ENCODE data around the gene STX12.
A peak's percentile ranks its signal among the peaks of the same experiment; 100 is the strongest.

The STX12 gene

DNA sequence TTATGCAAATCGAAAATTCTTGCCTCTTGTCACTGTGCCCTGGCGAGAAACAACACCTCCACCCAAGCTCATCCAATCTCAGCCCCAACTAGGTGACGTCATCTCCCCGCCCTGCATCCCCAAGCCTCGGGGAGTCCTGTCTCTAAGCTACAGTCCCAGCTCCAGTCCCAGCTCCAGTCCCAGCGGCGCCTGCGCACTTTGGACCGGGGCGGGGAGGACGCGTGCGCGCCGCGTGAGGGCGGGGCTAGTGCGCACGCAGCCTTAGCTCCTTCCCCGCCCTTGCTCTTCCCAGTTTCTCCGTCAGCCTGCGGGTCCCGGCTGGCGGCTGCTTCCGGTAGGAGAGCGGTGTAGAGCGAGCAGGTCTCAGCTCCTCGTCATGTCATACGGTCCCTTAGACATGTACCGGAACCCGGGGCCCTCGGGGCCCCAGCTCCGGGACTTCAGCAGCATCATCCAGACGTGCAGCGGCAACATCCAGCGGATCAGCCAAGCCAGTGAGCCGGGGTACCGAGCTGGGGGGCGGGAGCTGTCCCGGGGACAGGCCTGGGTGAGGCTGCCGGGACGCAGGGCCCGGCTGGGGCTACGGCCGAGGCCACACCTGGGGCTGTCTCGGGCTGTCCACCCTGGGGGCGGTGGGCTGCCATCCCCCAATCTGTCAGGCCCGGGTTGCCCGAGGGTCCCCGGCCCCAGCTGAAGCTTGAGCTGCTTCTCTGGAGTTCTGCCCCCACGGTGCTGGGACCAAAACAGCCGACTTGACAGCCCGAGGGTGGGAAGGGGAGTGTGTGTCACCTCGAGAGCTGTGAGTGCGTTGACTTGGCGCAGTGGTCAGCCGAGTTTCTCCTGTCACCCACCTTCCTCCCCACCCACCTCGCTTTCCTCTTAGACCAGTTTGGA is at the start of gene STX12:
TSS of gene STX12 (plus strand) at position 288 of the 894 bp plus-strand sequence. CDS start at position 377, 89 bp downstream.
- peak; percentile 96 for DNase-seq (ENCODE audit: low spot score)

GRCh38 chr1:27724961-27725373 is 48.1 kb upstream of the STX12 start:
- DNase-seq (ENCODE audit: low spot score) = no peak

GRCh38 chr1:27725374-27726172 is 47.4 kb upstream of the STX12 start, which contains the start of gene FAM76A:
Gene FAM76A (plus strand): TSS chr1:27725961. CDS start chr1:27726081, 120 bp downstream.
- peak; percentile 99 for DNase-seq (ENCODE audit: low spot score)

GRCh38 chr1:27726173-27727044 is 46.6 kb upstream of the STX12 start:
- DNase-seq (ENCODE audit: low spot score) = peak; percentile 66

DNA sequence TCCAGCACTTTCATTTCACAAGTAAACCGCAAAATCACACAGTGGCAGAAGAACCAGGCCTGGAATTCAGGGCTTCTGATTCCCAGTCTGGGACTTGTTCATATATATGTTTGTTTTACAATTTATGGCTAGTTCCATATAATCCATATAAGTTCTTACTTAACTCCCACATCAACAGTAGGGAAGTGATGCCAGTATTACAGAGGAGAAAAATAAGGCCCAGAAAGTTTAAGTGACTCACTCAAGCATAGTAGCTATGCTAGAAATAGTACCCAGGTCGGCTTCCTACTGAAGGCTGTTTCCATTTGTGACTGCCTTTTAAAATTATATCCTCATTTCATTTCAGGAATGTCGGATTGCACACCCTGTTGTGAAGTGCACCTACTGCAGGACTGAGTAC is 45.9 kb upstream of the STX12 start:
- peak; percentile 41 for DNase-seq (ENCODE audit: low spot score)

DNA sequence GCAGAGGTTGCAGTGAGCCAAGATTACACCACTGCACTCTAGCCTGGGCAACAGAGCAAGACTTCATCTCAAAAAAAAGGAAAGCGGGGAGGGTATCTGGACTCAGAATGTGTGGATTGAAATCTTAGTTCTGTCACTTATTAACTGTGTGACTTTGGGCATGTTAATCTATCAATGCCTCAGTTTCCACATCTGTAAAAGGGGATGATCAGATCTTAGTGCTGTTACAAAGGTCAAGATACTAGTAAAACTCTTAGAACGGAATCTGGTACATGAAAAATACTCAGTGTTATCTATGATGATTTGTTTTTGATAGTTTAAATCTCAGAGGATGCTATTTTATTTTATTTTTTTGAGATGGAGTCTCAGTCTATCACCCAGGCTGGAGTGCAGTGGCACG is 36.8 kb upstream of the STX12 start:
- no peak for DNase-seq (ENCODE audit: low spot score)

- no peak for DNase-seq (ENCODE audit: low spot score)
Measured at GRCh38 chr1:27741121-27741520, 31.9 kb upstream of the STX12 start.

GRCh38 chr1:27744556-27744955 is 28.5 kb upstream of the STX12 start:
- no peak for DNase-seq (ENCODE audit: low spot score)

- no peak for DNase-seq (ENCODE audit: low spot score)
Measured at GRCh38 chr1:27745466-27745865, 27.6 kb upstream of the STX12 start.

- DNase-seq (ENCODE audit: low spot score) = no peak
Measured at GRCh38 chr1:27752360-27752759, 20.7 kb upstream of the STX12 start.

- DNase-seq (ENCODE audit: low spot score) = no peak
Measured at GRCh38 chr1:27755286-27755685, 17.7 kb upstream of the STX12 start.

- DNase-seq (ENCODE audit: low spot score) = no peak
Measured at GRCh38 chr1:27755865-27756264, 17.2 kb upstream of the STX12 start.

DNA sequence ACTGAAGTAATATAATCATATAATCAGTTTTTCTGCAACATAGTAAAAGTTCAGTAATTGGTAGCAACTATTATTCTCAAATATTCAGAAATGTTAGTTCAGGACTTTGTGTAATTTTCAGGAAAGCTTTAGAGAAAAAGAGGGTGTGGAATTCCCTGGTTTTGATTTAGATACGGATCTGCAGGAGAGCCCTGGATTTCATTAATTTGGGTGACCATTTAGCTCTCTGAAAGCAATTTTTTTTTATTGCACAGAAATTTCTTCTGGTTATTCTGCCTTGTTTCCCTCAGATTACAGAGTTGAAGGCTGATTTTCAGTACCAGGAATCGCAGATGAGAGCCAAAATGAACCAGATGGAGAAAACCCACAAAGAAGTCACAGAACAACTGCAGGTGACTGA is 13.8 kb upstream of the STX12 start:
- DNase-seq (ENCODE audit: low spot score) = no peak

DNA sequence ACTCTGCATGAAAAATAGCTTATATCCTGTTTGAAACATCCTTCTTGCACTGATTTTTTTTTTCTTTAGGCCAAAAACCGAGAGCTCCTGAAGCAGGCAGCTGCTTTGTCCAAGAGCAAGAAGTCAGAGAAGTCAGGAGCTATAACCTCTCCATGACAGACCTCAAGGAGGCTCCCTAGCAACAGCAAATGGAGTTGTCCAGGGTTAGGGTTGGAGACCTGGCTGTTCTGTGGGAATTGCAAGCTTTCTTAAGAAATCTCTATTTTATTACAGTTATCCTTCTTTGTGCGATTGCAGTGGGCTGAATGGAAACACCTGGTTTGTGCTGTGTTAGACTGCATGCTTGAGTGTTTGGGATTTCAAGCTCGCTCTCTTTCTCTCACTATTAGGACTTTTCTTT is 12.6 kb upstream of the STX12 start:
- no peak for DNase-seq (ENCODE audit: low spot score)

DNA sequence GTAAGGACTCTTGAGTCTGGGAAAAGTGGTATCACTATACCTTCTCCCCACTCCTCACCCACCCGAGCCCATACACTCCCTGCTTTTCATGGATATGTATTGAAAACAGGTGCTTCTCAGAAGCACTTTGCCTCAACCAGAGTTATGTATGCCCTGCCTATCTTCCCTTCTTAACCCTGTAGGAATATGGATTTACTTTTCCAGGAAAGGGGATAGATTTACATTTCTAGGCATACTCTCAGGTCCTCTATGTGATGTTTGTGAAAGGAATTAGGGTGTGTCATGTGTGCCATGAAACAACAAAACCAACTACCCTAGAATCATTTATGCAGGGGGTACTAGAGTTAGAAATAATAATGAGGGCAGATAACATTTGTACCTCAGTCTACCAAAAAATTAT is 11.0 kb upstream of the STX12 start:
- DNase-seq (ENCODE audit: low spot score) = no peak

DNA sequence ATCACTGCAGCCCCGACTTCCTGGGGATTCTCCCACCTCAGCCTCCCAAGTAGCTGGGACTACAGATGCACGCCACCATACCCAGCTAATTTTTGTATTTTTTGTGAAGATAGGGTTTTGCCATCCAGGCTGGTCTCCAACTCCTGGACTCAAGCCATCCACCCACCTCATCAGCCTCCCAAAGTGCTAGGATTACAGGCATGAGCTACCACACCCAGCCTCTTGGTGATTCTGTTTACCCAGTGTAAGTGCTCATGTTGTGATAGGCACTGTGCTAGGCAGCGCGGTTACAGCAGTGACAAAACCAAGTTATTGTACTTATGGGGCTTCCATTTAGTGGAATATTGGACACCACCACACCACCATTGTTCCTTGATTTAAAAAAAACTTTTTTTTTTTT is 9.7 kb upstream of the STX12 start:
- DNase-seq (ENCODE audit: low spot score) = no peak

DNA sequence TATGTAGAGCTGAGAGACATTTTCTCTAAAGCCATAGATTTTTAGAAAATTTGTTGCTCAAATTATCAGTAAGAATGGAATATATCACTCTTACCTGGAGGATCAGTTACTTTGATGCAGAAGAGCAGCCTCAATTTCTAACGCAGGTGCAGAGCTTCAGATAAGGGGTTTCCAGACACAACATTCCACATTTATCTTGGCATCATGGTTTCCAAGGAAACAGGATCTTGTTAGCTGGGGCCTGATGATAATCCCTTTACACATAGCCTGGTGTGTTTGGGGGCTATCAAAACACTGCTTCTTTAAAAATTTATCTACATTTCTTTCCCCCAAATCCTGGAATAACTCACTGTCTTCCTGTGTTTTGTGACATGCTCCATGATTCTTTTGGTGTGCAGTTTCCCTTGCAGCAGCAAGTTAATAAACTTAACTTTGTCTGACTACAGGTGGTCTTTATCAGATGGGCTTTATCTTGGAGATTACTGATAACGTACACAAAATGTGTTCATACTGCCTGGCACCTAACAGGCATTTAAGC is 2.7 kb upstream of the STX12 start:
- DNase-seq (ENCODE audit: low spot score) = no peak

- no peak for DNase-seq (ENCODE audit: low spot score)
Measured at GRCh38 chr1:27772036-27772931, 735 bp upstream of the STX12 start.

- peak; percentile 14 for DNase-seq (ENCODE audit: low spot score)
Measured at GRCh38 chr1:27773826-27774445, 917 bp downstream of the STX12 start.

DNA sequence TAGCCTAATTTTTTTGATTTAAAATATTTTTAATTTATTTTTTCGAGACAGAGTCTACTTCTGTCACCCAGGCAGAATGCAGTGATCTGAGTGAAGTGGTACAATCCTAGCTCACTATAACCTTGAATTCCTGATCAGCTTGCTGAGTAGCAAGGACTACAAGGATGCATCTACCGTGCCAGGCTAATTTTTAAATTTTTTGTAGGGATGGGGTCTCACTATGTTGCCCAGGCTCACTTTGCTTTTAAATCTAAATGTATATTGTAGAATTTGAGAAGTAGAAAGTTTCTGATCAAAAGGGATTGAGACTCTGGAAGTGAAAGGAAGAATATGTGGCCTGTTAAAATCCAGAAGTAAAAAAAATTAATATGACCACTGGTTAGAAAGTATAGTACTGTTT is 1.6 kb downstream of the STX12 start:
- DNase-seq (ENCODE audit: low spot score) = no peak
